DMS 273 (cell line): ENCODE results near the gene GATAD2A.
"Not testable (repeated sequence)": the region's sequence is repeated elsewhere in the genome, so short reads cannot be mapped to it uniquely, and the experiment has no call there.

Experiments
- DNase-seq: peaks from one replicate; lab custom pipeline; 2025; ENCODE audit not compliant: unreplicated experiment; lab: John Stamatoyannopoulos, UW

Gene GATAD2A

GRCh38 chr19:19387108-19387507, 18.4 kb upstream of the GATAD2A start:
- DNase-seq = no peak

GRCh38 chr19:19388568-19389555, 16.6 kb upstream of the GATAD2A start:
- DNase-seq = no peak

DNA sequence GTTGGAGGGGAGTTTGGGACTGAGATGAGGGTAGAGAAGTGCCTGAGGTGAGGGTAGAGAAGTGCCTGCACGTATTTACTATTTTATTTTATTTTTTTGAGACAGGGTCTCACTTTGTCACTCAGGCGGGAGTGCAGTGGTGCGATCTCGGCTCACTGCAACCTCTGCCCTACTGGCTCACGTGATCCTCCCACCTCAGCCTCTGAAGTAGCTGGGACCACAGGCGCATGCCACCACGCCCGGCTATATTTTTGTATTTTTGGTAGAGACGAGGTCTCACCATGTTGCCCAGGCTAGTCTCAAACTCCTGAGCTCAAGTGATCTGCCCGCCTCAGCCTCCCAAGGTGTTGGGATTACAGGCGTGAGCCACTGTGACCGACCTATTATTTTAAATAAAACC, 15.8 kb upstream of the GATAD2A start:
- not testable (repeated sequence) for DNase-seq

DNA sequence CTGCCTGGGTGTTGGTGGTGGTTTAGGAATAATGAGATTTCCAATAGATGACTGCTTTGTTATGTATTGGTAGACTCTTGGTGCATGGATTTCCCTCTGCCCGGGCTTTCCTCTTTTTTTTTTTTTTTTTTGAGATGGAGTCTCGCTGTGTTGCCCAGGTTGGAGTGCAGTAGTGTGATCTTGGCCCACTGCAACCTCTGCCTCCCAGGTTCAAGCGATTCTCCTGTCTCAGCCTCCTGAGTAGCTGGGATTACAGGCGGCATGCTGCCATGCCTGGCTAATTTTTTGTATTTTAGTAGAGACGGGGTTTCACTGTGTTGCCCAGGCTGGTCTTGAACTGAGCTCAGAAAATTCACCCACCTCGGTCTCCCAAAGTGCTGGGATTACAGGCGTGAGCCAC, 11.1 kb upstream of the GATAD2A start:
- not testable (repeated sequence) for DNase-seq

GRCh38 chr19:19399733-19400433, 5.6 kb upstream of the GATAD2A start:
- DNase-seq = peak; percentile 44

DNA sequence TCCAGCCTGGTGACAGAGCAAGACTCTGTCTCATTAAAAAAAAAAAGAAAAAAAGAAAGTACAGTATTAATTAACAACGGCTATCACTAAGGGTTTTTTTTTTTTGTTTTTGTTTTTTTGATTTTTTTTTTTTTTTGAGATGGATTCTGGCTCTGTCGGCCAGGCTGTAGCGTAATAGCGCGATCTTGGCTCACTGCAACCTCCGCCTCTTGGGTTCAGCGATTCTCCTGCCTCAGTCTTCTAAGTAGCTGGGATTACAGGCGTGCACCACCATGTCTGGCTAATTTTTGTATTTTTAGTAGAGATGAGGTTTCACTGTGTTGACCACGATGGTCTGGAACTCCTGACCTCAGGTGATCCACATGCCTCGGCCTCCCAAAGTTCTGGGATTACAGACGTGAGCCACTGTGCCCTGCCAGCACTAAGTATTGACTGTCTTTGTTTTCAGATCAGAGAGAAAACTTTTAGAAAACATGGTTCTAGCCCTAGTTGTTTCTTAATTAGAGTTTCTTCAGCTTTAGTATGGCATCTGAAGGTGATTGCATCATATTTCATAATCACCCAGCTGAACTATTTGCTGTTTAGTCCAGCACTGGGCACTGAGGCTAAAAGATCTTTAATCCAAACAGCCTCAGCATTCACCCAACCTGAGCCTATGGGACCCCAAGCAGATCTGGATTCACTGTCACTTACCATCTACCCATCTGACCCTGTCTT, 2.7 kb upstream of the GATAD2A start:
- DNase-seq = no peak

- no peak for DNase-seq
Measured at GRCh38 chr19:19403373-19403901, 2.0 kb upstream of the GATAD2A start.

DNA sequence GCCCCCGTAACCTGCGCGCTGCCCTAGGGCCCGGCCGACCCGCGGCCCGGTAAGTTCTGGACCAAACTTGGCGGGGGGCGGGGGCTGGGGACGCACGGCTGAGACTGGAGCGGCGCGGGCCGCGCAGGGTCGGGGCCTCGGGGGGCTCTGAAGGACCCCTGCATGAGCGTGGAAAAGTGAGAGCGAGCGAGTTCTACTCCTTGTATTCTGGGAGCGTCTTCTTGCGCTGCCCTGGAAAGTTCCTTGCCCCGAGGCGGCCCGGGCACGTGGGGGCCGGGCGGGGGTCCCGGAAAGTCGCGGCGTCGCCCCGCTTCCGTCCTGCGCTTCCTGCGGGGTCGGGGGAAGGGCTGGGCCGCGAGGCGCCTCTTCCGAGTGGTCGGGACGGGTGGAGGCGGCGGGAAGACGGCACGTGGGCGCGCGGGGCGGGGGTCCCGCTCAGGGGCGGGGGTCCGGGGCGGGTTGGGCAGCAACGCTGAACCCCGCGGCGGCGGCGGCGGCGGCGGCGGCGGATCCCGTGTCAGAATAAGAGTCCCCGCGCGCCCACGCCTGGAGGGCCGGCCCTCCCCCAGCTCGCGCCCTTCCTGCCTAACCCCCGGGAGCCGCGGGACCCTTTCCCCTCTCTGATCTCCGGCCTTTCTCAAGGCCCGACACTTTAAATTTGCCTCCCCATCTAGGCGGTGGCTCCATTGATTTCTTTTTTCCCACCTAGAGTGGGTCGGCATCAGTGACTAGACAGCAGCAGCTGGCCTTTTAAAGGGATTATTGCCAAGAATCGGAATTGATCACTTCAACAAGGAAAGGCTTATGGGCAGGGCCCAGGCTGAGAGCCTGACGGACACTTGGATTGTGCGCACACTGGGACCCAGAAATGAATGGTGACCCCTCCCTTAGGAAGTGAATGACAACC, 749 bp downstream of the GATAD2A start:
- peak; percentile 73 for DNase-seq

DNA sequence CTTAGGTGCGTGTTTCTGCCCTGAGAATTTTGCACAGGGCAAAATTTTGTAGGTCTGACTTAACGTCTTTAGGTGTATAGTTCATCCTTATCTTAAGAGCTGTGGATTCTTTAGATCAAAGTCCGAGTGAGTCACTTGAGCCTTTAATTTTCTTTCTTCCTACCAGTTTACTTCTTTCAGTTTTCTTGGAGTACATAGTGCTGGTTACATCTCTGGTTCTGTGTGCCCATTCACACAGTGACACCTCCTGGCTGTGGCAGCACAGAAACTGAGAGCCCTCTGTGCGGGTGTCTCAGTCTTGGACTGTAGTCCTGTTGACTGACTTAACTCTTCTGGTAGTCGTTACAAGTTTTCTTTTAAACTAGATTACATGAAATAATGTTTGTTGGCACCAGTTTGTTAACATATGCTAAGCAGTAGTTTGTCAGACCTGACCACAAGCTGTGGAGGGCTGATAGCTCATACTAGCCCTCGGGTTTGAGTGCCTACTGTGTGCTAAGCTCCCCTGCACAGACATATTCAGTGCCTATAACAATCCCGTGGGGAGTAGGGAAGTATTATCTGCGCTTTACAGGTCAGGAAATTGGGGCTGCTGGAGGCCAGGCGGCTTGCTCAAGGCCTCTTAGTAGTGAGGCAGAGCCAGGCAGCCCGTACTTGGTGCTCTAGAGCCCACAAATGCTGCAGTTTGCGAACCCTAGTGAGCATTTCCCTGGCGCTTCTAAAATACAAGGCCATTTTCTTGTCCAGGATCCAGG, 1.6 kb downstream of the GATAD2A start:
- DNase-seq = peak; percentile 39

DNA sequence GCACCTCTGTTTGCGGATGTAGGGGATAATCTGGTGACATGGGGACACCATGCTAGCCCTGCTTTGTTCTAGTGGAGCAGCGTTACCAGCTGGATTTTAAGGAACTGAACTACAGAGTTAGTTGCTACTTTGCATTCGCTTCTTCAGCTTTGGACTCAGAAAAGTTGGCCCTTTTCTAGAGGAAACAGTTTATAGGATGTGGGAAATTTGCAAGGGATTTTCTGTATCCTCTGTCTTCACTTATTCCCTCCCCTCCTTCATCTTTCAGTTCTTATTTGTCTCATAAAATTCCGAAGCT, 2.1 kb downstream of the GATAD2A start:
- no peak for DNase-seq

DNA sequence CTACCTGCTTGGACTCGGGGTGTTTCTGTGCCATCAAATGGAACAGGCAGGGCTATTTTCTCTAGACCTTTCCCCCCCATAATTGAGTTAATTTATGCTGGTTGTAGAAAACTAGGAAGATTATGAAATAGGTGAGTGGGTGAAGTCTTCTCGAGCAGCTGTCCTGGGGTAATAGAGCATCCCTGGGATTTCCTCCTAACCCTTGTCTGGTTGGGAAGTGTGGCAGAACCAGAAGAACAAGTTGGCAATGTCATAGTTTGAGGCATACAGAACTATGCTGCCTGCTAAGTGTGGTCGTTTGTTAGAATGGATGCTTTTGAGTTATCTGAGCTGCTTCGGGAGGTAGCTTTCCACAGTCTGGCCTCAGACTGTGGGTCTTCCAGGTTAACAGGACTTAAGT, 3.7 kb downstream of the GATAD2A start:
- no peak for DNase-seq

- no peak for DNase-seq
Measured at GRCh38 chr19:19409631-19410030, 4.2 kb downstream of the GATAD2A start.

GRCh38 chr19:19410553-19411550, 5.4 kb downstream of the GATAD2A start:
- no peak for DNase-seq

- DNase-seq = no peak
Measured at GRCh38 chr19:19416280-19416679, 10.8 kb downstream of the GATAD2A start.

GRCh38 chr19:19417046-19417445, 11.6 kb downstream of the GATAD2A start:
- no peak for DNase-seq

DNA sequence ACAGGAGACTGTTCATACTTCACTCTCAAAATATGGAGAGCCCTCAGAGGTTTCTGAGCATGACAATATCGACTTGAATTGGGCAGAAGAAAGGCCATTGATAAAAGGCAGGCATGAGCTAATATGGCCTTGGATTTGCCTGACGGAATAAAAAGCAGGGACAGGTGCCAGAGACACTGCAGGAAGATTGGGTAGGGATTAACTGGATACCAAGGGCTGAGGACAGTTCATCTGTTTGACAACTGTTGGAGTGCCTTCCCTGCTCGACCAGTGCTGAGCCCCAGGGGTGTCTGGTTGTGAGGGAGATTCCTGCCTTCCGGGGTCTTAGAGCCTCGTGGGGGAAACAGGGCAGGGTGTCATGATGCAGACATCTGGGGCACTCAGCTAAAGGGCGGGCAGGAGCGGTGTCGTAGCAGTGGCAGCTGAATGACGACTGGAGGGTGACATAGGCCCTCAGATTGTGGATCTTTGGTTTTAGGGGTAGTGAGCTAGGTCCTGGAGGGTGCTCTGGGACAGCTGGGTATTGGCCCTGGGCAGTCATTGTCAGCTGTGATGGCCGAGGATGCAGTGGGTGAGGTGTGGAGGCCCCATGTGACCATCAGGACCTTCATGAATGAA, 12.3 kb downstream of the GATAD2A start:
- no peak for DNase-seq

DNA sequence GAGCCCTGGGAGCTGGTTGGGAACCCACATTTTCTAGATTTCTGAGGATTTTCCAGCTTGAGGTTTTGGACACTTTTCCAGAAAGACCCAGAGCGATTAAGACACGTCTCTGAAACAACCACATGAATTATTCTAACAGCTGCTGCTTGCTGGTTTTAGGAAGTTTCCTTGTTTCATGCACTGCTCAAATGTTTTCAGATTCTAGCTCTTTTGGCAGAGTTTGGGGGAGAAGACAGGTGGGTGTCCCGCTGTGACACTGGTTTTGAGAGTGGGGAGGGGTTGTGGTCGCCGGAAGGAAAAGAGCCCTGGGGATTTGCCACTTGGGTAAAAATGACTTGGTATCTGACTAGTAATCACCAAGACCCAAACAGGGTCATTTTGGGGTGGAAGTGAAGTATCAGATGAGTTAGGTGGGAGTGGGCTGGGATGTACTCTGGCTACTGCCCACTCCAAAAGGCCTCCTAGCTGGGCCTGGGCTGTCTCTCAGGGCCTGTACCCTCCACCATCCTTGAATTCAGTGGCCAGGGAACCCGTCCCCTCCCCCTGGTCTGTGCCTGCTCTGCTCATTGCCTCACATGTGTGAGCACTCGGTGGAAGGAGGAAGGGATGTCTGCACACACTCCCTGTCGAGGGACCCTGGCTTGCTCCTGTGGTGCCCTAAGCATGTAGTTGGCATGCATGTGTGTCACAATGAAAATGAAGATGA, 13.2 kb downstream of the GATAD2A start:
- DNase-seq = no peak
